ENCODE measurements around the gene CAPZB. TPM values are rescaled to one million over a fixed set of nuclear protein-coding genes. Genes with fewer than 3 reads are reported as not detected.
A peak's percentile ranks its signal among the peaks of the same experiment; 100 is the strongest.

The CAPZB gene
- total and polyA plus RNA-seq, 11 donors, result 77.8 to 348 (median 237) TPM

GRCh38 chr1:19410393-19410792, 74.9 kb downstream of the CAPZB start:
- peak overlapping the region in 1 of 12 donors; percentile 83 for H3K27ac ChIP-seq
- ATAC-seq (no peak), DNase-seq (no peak)
- peaks cover 0 to 55% (median 3%) of the 10 kb centered on the region in 9 donors for H3K36me3 ChIP-seq
- H3K9me3 ChIP-seq, result no peaks in the 10 kb centered on the region
- peaks cover 10 to 87% (median 50%) of the 10 kb centered on the region in 12 donors for H3K4me1 ChIP-seq
- intact Hi-C loops (cut with DNase I), result no loop called here
- WGBS, 4 donors, result 83 to 88% (median 86%) methylated on average over 5 of the region's 5 CpGs
- no peaks in the 10 kb centered on the region for H3K27me3 ChIP-seq
- TF ChIP-seq CTCF (IDR thresholded peaks at IDR 0.05) (no peak), POLR2A (IDR thresholded peaks at IDR 0.05) (no peak)
- no peak overlapping the region for H3K4me3 ChIP-seq

DNA sequence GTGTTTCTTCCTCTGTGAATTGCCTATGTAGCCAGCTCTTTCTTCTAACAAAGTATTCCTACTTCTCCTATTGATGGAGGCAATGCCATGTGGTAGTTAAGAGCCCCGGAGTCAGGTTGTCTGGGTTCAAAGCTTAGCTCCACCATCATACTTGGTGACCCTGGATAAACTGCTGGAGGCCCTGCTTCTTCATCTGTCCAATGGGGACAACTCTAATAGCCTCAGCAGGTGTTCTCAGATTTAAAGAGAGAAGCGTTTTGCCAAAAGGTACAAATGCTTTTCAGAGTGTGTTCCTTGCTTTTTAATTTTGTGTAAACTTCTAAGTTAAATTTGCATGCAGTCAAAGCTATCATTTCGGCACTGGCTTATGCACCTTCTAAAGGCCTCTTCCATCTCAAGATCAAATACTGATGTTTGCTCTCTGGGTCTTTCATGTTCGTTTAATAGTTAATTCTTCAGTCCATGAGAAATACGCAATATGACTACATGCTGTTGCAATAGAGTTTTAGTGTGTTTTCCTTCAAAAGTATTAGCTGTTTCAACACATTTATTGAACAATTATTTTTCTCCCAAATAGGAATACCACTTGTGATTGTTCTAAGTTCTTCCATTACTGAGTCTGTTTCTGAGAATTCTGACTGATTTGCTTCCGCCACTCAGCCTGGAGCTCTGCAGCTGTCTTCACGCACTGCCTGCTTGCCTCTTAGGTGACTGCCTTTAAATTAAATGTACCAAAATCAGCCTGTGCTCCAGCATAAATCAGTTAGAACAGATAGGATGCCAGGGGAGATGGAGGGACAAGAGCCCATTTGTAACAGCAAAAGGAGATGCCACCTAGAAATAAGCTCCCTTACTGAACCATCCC, 75.6 kb downstream of the CAPZB start:
- intact Hi-C loops (cut with DNase I), result no loop called here
- DNase-seq (no peak), ATAC-seq (no peak)
- Histone ChIP-seq H3K27me3 (no peaks in the 10 kb centered on the region), H3K4me1 (peaks cover 9 to 87% (median 51%) of the 10 kb centered on the region in 12 donors), H3K36me3 (peaks cover 0 to 60% (median 3%) of the 10 kb centered on the region in 9 donors), H3K27ac (peak overlapping the region in 1 of 12 donors; percentile 83), H3K9me3 (no peaks in the 10 kb centered on the region), H3K4me3 (no peak overlapping the region)
- 93 to 98% (median 96%) methylated on average over 7 of the region's 7 CpGs for WGBS, 4 donors
- no peak for TF ChIP-seq POLR2A (IDR thresholded peaks at IDR 0.05)
- no peak for TF ChIP-seq CTCF (IDR thresholded peaks at IDR 0.05)

DNA sequence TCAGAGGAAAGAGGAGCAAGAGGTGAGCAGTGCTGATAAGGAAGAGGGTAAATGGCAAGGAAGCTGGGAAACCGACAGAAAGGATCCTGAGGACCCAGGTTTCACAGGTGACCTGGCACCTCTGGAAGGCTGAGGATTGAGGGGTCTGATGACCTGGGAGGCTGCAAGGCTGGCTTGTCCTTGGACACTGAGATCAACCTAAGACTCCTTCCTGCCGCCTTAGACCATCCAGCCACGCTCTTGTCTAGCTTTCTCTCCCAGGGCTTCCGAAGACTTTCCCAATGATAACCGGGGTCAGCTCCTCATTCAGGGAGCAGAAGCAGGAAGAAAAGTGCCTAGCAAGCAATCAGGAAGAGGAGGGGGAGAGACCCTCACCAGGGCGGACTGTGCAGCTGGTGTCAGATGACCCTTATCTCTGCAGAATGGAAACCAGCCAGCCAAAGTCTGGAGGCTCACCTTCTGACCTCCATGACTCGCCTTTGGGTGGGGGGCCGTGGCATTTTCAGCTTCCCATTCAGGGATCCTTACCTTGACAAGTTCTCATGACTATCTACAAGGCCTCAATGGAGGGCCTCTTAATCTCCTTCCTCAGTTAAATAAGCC, 77.7 kb downstream of the CAPZB start:
- 62 to 68% (median 65%) methylated on average over 6 to 8 of the region's 8 CpGs for WGBS, 4 donors
- ATAC-seq (no peak), DNase-seq (no peak)
- Histone ChIP-seq H3K4me1 (peaks cover 2 to 84% (median 46%) of the 10 kb centered on the region in 12 donors), H3K36me3 (peaks cover 0 to 59% (median 3%) of the 10 kb centered on the region in 9 donors), H3K9me3 (no peaks in the 10 kb centered on the region), H3K4me3 (no peak overlapping the region), H3K27ac (peak overlapping the region in 2 of 12 donors; percentile 31 to 83), H3K27me3 (no peaks in the 10 kb centered on the region)
- TF ChIP-seq POLR2A (IDR thresholded peaks at IDR 0.05) (no peak), CTCF (IDR thresholded peaks at IDR 0.05) (no peak)
- intact Hi-C loops (cut with DNase I), result no loop called here

- Histone ChIP-seq H3K27me3 (no peaks in the 10 kb centered on the region), H3K27ac (peak overlapping the region in 3 of 12 donors; percentile 50 to 83 (median 56)), H3K36me3 (peaks cover 0 to 60% (median 3%) of the 10 kb centered on the region in 9 donors), H3K9me3 (no peaks in the 10 kb centered on the region), H3K4me3 (no peak overlapping the region), H3K4me1 (peaks cover 2 to 84% (median 53%) of the 10 kb centered on the region in 12 donors)
- DNase-seq (no peak), ATAC-seq (no peak)
- intact Hi-C loops (cut with DNase I), result no loop called here
- TF ChIP-seq POLR2A (IDR thresholded peaks at IDR 0.05) (no peak), CTCF (IDR thresholded peaks at IDR 0.05) (no peak)
- WGBS, 4 donors, result 94 to 98% (median 97%) methylated on average over 5 of the region's 5 CpGs
Measured at GRCh38 chr1:19406680-19407079, 78.7 kb downstream of the CAPZB start.
